ENCODE measurements around the gene TMC6. TPM values are rescaled to one million over a fixed set of nuclear protein-coding genes. Genes with fewer than 3 reads are reported as not detected.

TMC6 gene
- total and polyA plus RNA-seq, 2 of the 13 experiments (the other 11 are each of a cell fraction or from before 2014, with no cell fraction given), result 48.4 to 99.1 TPM

DNA sequence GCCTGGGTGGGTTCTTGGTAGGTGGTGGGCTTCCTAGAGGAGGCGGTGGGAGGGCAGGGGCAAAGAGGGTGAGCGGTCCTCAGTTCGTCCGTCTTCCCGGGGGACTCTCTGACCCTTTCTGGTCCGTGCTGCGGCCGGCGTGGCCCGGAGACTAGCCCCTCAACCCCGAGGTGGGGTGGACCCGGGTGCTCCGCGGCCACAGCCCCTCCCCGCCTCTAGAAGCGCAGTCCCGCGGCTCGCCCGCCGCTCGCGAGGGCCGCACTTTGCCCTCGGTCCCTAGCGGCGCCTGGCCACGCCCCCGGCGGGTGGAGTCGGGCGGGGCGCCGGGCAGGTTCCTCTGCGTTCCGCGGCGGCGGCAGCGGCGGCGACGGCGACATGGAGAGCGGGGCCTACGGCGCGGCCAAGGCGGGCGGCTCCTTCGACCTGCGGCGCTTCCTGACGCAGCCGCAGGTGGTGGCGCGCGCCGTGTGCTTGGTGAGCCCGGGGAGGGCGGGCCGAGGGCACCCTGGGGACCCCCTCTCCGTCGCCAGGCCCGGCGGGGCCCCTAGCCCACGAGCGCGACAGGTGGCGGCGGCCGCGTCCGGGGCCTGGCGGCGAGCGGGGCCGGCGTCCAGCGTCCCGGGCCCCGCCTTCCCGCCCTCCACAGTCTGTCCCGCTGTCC is 39.8 kb upstream of the TMC6 start, which contains the start of gene SYNGR2 (continued):
- TF ChIP-seq, protein P1, sequence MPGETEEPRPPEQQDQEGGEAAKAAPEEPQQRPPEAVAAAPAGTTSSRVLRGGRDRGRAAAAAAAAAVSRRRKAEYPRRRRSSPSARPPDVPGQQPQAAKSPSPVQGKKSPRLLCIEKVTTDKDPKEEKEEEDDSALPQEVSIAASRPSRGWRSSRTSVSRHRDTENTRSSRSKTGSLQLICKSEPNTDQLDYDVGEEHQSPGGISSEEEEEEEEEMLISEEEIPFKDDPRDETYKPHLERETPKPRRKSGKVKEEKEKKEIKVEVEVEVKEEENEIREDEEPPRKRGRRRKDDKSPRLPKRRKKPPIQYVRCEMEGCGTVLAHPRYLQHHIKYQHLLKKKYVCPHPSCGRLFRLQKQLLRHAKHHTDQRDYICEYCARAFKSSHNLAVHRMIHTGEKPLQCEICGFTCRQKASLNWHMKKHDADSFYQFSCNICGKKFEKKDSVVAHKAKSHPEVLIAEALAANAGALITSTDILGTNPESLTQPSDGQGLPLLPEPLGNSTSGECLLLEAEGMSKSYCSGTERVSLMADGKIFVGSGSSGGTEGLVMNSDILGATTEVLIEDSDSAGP (CRISPR knock-in tag; IDR thresholded peaks at IDR 0.05; ENCODE audit: borderline replicate concordance), result peak; percentile 80
- no peak for TF ChIP-seq ZNF709 (CRISPR knock-in tag; IDR thresholded peaks at IDR 0.05)
- TF ChIP-seq ISL2 (CRISPR knock-in tag; IDR thresholded peaks at IDR 0.05), result peak; percentile 56
- no peak for TF ChIP-seq ELF4 (CRISPR knock-in tag; IDR thresholded peaks at IDR 0.05; ENCODE audit: borderline replicate concordance)
- TF ChIP-seq NFKBIZ (CRISPR knock-in tag; IDR thresholded peaks at IDR 0.05), result no peak
- no peak for TF ChIP-seq THYN1 (CRISPR knock-in tag; IDR thresholded peaks at IDR 0.05; ENCODE audit: borderline replicate concordance, low read depth)
- TF ChIP-seq, protein P2, sequence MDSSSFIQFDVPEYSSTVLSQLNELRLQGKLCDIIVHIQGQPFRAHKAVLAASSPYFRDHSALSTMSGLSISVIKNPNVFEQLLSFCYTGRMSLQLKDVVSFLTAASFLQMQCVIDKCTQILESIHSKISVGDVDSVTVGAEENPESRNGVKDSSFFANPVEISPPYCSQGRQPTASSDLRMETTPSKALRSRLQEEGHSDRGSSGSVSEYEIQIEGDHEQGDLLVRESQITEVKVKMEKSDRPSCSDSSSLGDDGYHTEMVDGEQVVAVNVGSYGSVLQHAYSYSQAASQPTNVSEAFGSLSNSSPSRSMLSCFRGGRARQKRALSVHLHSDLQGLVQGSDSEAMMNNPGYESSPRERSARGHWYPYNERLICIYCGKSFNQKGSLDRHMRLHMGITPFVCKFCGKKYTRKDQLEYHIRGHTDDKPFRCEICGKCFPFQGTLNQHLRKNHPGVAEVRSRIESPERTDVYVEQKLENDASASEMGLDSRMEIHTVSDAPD (CRISPR knock-in tag; IDR thresholded peaks at IDR 0.05), result 0 out of 2 replicates have a peak, but pooled peaks have one; percentile 4
- peak; percentile 49 for TF ChIP-seq FOXO1 (CRISPR knock-in tag; IDR thresholded peaks at IDR 0.05)
- TF ChIP-seq SALL2 (CRISPR knock-in tag; IDR thresholded peaks at IDR 0.05), result peak; percentile 80
- TF ChIP-seq LCORL (IDR thresholded peaks at IDR 0.05), result no peak
- peak; percentile 48; the same call in 1 of the 2 replicates for TF ChIP-seq LCORL (CRISPR knock-in tag; IDR thresholded peaks at IDR 0.05)
- no peak for TF ChIP-seq SMC3 (IDR thresholded peaks at IDR 0.05; ENCODE audit: low read length)
- TF ChIP-seq ZNF207 (IDR thresholded peaks at IDR 0.05; ENCODE audit: borderline replicate concordance), result no peak
- TF ChIP-seq MAFF (IDR thresholded peaks at IDR 0.05; ENCODE audit: low read depth, low read length), result no peak
- no peak for TF ChIP-seq PHB2 (IDR thresholded peaks at IDR 0.05; ENCODE audit: partially characterized antibody)
- TF ChIP-seq XRCC5 (optimal IDR thresholded peaks at IDR 0.05; ENCODE audit: low read length), result peak; percentile 61
- TF ChIP-seq, protein P3, sequence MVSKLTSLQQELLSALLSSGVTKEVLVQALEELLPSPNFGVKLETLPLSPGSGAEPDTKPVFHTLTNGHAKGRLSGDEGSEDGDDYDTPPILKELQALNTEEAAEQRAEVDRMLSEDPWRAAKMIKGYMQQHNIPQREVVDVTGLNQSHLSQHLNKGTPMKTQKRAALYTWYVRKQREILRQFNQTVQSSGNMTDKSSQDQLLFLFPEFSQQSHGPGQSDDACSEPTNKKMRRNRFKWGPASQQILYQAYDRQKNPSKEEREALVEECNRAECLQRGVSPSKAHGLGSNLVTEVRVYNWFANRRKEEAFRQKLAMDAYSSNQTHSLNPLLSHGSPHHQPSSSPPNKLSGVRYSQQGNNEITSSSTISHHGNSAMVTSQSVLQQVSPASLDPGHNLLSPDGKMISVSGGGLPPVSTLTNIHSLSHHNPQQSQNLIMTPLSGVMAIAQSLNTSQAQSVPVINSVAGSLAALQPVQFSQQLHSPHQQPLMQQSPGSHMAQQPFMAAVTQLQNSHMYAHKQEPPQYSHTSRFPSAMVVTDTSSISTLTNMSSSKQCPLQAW (CRISPR knock-in tag; IDR thresholded peaks at IDR 0.05), result peak; percentile 2; the same call in 1 of the 2 replicates
- no peak for TF ChIP-seq ZNF772 (CRISPR knock-in tag; IDR thresholded peaks at IDR 0.05)
- TF ChIP-seq, protein P4, sequence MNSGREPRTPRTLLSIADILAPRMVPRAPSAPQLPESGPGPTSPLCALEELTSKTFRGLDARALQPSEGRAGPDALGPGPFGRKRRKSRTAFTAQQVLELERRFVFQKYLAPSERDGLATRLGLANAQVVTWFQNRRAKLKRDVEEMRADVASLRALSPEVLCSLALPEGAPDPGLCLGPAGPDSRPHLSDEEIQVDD (CRISPR knock-in tag; IDR thresholded peaks at IDR 0.05; ENCODE audit: borderline replicate concordance), result no peak
- TF ChIP-seq, protein P5, sequence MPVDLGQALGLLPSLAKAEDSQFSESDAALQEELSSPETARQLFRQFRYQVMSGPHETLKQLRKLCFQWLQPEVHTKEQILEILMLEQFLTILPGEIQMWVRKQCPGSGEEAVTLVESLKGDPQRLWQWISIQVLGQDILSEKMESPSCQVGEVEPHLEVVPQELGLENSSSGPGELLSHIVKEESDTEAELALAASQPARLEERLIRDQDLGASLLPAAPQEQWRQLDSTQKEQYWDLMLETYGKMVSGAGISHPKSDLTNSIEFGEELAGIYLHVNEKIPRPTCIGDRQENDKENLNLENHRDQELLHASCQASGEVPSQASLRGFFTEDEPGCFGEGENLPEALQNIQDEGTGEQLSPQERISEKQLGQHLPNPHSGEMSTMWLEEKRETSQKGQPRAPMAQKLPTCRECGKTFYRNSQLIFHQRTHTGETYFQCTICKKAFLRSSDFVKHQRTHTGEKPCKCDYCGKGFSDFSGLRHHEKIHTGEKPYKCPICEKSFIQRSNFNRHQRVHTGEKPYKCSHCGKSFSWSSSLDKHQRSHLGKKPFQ (CRISPR knock-in tag; IDR thresholded peaks at IDR 0.05; ENCODE audit: insufficient replicate concordance), result no peak
- TF ChIP-seq ZNF33A (CRISPR knock-in tag; IDR thresholded peaks at IDR 0.05; ENCODE audit: borderline replicate concordance), result no peak
- TF ChIP-seq, protein P6, sequence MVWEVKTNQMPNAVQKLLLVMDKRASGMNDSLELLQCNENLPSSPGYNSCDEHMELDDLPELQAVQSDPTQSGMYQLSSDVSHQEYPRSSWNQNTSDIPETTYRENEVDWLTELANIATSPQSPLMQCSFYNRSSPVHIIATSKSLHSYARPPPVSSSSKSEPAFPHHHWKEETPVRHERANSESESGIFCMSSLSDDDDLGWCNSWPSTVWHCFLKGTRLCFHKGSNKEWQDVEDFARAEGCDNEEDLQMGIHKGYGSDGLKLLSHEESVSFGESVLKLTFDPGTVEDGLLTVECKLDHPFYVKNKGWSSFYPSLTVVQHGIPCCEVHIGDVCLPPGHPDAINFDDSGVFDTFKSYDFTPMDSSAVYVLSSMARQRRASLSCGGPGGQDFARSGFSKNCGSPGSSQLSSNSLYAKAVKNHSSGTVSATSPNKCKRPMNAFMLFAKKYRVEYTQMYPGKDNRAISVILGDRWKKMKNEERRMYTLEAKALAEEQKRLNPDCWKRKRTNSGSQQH (CRISPR knock-in tag; IDR thresholded peaks at IDR 0.05; ENCODE audit: low read depth), result no peak

Measured in HepG2 (cell line).